SK-N-SH (cell line): ENCODE results near the gene DMKN. TPM values are rescaled to one million over a fixed set of nuclear protein-coding genes. Genes with fewer than 3 reads are reported as not detected.

Source experiments
- CTCF ChIA-PET: fragments of 300-600, 350-600 bp; formaldehyde crosslinking; extraction: SDS; loops from one replicate; lab custom pipeline; 2021; lab: Yijun Ruan, JAX
- POLR2A ChIA-PET: fragments of 350-600 bp; sonication (Branson Sonifier 250); formaldehyde crosslinking; extraction: SDS; loops from one replicate; lab custom pipeline; 2020; ENCODE audit warnings: antibody characterized with exemption, inconsistent platforms; lab: Yijun Ruan, JAX
- DNase-seq: peaks from one replicate; pipeline ENCODE4 v3.0.0; 2012
- H2AFZ ChIP-seq: fragments of 200-600 bp; sonication (generic); 2 replicates; pipeline ENCODE4 v1.8.1; 2016; ENCODE audit warnings: antibody characterized with exemption, mild to moderate bottlenecking, low read depth
- H3F3A ChIP-seq: fragments of 200-600 bp; sonication (generic); replicated peaks from 2 replicates; pipeline ENCODE3; 2016; ENCODE audit warnings: antibody characterized with exemption, mild to moderate bottlenecking; ENCODE audit not compliant: insufficient read depth
- H3K27ac ChIP-seq, 2 experiments: fragments of 200-500 bp in 1 of 2; fragments of 200-600 bp in 1 of 2; sonication (Bioruptor generic) in 1 of 2; sonication (generic), shearing (Covaris generic) in 1 of 2; 2 replicates each; pipeline versions ENCODE4 v1.5.1 to v1.6.1; 2014 to 2016; ENCODE audit warnings: low read depth in 2 of 2, inconsistent platforms in 1 of 2, low read length in 1 of 2, mild to moderate bottlenecking in 1 of 2, mixed read lengths in 1 of 2
- H3K27me3 ChIP-seq: fragments of 200-600 bp; sonication (generic), shearing (Covaris generic); 2 replicates; pipeline ENCODE4 v1.6.1; 2016; ENCODE audit warnings: mixed run types; ENCODE audit not compliant: insufficient read depth
- H3K36me3 ChIP-seq, 2 experiments: fragments of 200-500 bp in 1 of 2; fragments of 200-600 bp in 1 of 2; sonication (Bioruptor generic) in 1 of 2; sonication (generic) in 1 of 2; replicated peaks in 1 of 2; 2 replicates each; pipeline versions ENCODE3 to v1.5.1; 2014 to 2016; ENCODE audit warnings: low read length in 1 of 2, mild to moderate bottlenecking in 1 of 2; ENCODE audit not compliant: insufficient read depth in 2 of 2, control insufficient read depth in 1 of 2
- H3K4me1 ChIP-seq, 2 experiments: fragments of 200-500 bp in 1 of 2; fragments of 200-600 bp in 1 of 2; sonication (Bioruptor generic) in 1 of 2; sonication (generic), shearing (Covaris generic) in 1 of 2; 2 replicates each; pipeline versions ENCODE4 v1.5.1 to v1.6.1; 2014 to 2016; ENCODE audit warnings: low read depth in 1 of 2, low read length in 1 of 2, mixed run types in 1 of 2; ENCODE audit not compliant: insufficient read depth in 2 of 2, control insufficient read depth in 1 of 2
- H3K4me2 ChIP-seq: fragments of 200-600 bp; sonication (generic), shearing (Covaris generic); 2 replicates; pipeline ENCODE4 v1.6.1; 2017; ENCODE audit warnings: mixed run types
- H3K4me3 ChIP-seq, 2 experiments: fragments of 200-500 bp in 1 of 2; fragments of 200-600 bp in 1 of 2; sonication (Bioruptor generic) in 1 of 2; sonication (generic), shearing (Covaris generic) in 1 of 2; 2 replicates each; pipeline versions ENCODE4 v1.5.1 to v1.8.1; 2014 to 2016; ENCODE audit warnings: low read depth in 2 of 2, inconsistent platforms in 1 of 2, low read length in 1 of 2, mild to moderate bottlenecking in 1 of 2, mixed read lengths in 1 of 2, moderate library complexity in 1 of 2
- H3K79me2 ChIP-seq: fragments of 200-600 bp; sonication (generic); 2 replicates; pipeline ENCODE4 v1.8.1; 2017; ENCODE audit warnings: mild to moderate bottlenecking; ENCODE audit not compliant: insufficient read depth
- H3K9ac ChIP-seq: fragments of 200-600 bp; sonication (generic); 2 replicates; pipeline ENCODE4 v1.6.1; 2017; ENCODE audit warnings: mixed run types
- H3K9me2 ChIP-seq: fragments of 200-600 bp; sonication (generic); 2 replicates; pipeline ENCODE4 v1.6.1; 2017; ENCODE audit warnings: mixed run types
- H3K9me3 ChIP-seq: fragments of 200-600 bp; sonication (generic); 2 replicates; pipeline ENCODE4 v1.6.1; 2017; ENCODE audit warnings: mixed run types, mild to moderate bottlenecking, moderate library complexity
- H4K20me1 ChIP-seq: fragments of 200-600 bp; sonication (generic); 2 replicates; pipeline ENCODE4 v1.6.1; 2017; ENCODE audit warnings: mild to moderate bottlenecking, mixed run types; ENCODE audit not compliant: insufficient read depth
- CTCF ChIP-seq: fragments of 200-600 bp; sonication (generic); IDR thresholded peaks from 2 replicates; pipeline ENCODE4 v1.6.1; 2017; ENCODE audit warnings: antibody characterized with exemption, mild to moderate bottlenecking, moderate library complexity
- FOXJ3 ChIP-seq: sonication (generic); formaldehyde crosslinking; IDR thresholded peaks from 2 replicates; pipeline ENCODE4 v1.5.1; 2020; ENCODE audit warnings: mild to moderate bottlenecking, missing genetic modification reagents
- GABPA ChIP-seq: IDR thresholded peaks from 2 replicates; pipeline ENCODE4 v1.4.0; 2012; ENCODE audit warnings: low read depth, mild to moderate bottlenecking
- JUND ChIP-seq: IDR thresholded peaks from 2 replicates; pipeline ENCODE4 v1.4.0; 2012
- MXI1 ChIP-seq: IDR thresholded peaks from 2 replicates; pipeline ENCODE4 v1.6.1; 2012; ENCODE audit warnings: mild to moderate bottlenecking, low read depth, low read length, improper control_type of control experiment
- PBX3 ChIP-seq: IDR thresholded peaks from 2 replicates; pipeline ENCODE4; 2012
- RFX5 ChIP-seq: IDR thresholded peaks from 2 replicates; pipeline ENCODE4 v1.6.1; 2012; ENCODE audit warnings: mild to moderate bottlenecking, improper control_type of control experiment, low read length
- RXRA ChIP-seq: IDR thresholded peaks from 2 replicates; pipeline ENCODE4 v1.4.0; 2012; ENCODE audit warnings: low read depth, mild to moderate bottlenecking, borderline replicate concordance
- TCF12 ChIP-seq: IDR thresholded peaks from 2 replicates; pipeline ENCODE4 v1.4.0; 2012
- USF1 ChIP-seq: IDR thresholded peaks from 2 replicates; pipeline ENCODE4 v1.4.0; 2012; ENCODE audit warnings: low read depth, borderline replicate concordance
- ZBTB33 ChIP-seq: IDR thresholded peaks from 2 replicates; pipeline ENCODE4 v1.4.0; 2012; ENCODE audit warnings: low read depth, borderline replicate concordance
- WGBS: methylation state at CpG from one replicate; pipeline ENCODE4 v1.1.6; 2017; ENCODE audit warnings: low lambda C conversion rate; 5-methylcytosine and 5-hydroxymethylcytosine counted together
- polyA plus RNA-seq, 3 experiments: library from polyadenylated mRNA; depleted of rRNA; stranded (reverse); fragments of >200 nt; gene quantifications; 2 replicates each; pipeline ENCODE4 v1.2.3, GENCODE V29; 2012

DMKN gene
- polyA plus RNA-seq, 1 of the 3 experiments (the other 2 are of a cell fraction): not detected

GRCh38 chr19:35562776-35563175 is 49.3 kb upstream of the DMKN start (continued):
- TF ChIP-seq USF1: no peak
- TF ChIP-seq FOXJ3 (CRISPR knock-in tag): no peak
- no peak for TF ChIP-seq TCF12
- TF ChIP-seq CTCF: no peak
- no peak for TF ChIP-seq GABPA

- no peak for TF ChIP-seq ZBTB33
- no peak for TF ChIP-seq MXI1
- no peak for TF ChIP-seq PBX3
- TF ChIP-seq RFX5: no peak
- no peak for TF ChIP-seq JUND
- no peak for TF ChIP-seq RXRA
- Histone ChIP-seq H3K4me1 (peaks cover 0 to 11% of the 10 kb centered on the region in 2 experiments; a peak in 1 of 4 replicates), H3K4me2 (no peak overlapping the region), H3K4me3 (no peak overlapping the region), H3K27me3 (peaks cover 72% of the 10 kb centered on the region), H2AFZ (no peak overlapping the region), H3K27ac (no peak overlapping the region), H3F3A (no peaks in the 10 kb centered on the region), H3K9me3 (no peaks in the 10 kb centered on the region), H3K36me3 (no peaks in the 10 kb centered on the region), H3K79me2 (no peaks in the 10 kb centered on the region), H3K9me2 (no peaks in the 10 kb centered on the region), H3K9ac (no peak overlapping the region), H4K20me1 (no peaks in the 10 kb centered on the region)
- CTCF ChIA-PET: interaction anchor here (1.2 kb wide), 1 partner anchor 13 kb away, joined by 6 read pairs; no protein-coding TSS in a partner anchor
- DNase-seq: no peak
- WGBS: 0% methylated on average over 5 of the region's 17 CpGs
- POLR2A ChIA-PET: no interaction called here
These were observed 48.9 kb upstream of the DMKN start for GRCh38 chr19:35562336-35562735.
